ENCODE measurements around the gene PSMA1. TPM values are rescaled to one million over a fixed set of nuclear protein-coding genes. Genes with fewer than 3 reads are reported as not detected.

PSMA1 gene
- total RNA-seq, result 157 and 166 TPM in 2 replicates

DNA sequence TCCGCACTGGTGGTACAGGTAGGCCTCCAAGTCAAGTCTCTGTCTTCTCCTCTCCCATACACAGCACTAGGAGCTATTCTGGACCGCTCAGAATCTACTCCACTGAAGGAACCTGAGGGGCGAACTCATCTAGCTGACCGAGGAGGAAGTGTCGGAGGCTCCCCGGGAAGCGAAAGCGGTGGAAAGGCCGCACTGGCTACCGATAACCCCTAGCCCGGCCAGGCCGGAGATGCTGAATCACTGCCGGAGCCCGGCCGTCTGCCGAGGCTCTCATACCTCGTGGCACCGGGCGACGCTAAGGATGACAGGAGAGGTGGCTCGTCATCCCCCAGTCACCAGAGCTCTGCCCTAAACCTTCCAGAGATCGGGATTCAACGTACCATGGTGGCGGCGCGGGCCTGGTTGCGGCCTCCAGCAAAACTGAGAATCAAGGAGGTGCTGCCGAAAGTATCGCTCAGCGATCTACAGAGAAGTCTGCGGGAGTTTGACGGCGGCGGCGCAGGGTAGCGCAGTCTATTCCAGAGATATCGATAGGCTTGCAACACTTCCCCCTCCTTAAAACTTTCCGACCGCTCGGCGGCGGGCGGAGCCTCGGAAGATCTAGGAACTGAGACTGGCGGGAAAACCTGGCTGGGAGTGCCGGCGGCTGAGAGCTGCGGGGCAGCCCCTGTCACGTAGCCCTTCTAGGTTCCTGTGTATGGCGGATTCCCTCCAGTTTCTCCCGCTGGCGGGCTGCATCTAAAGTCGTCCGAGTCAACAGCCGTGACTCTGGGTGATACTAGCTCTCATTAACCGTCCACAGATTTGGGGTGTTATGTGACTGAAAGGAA is at the start of gene PSMA1:
Gene PSMA1 (minus strand): TSS at position 470 of the 830 bp plus-strand sequence. CDS start 87 bp downstream, at position 383.

GRCh38 chr11:14499560-14500180 is 20.5 kb downstream of the PSMA1 start, which contains the start of gene COPB1:
COPB1 (minus strand) TSS chr11:14499811; CDS start chr11:14498928, 883 bp downstream.

Small RNA genes within 50 kb of the gene (small RNA-seq; reads per million reads assigned to genes)
- not detected for gene RNU7-49P

Other genes with a start within 250 kb of the PSMA1 start
- gene RRAS2, start 161.2 kb downstream of the PSMA1 start, total RNA-seq, result 109 and 114 TPM in 2 replicates
- gene COPB1, start 20.6 kb downstream of the PSMA1 start, total RNA-seq, result 222 and 266 TPM in 2 replicates
- 0.29 and 0.33 TPM in 2 replicates for gene PDE3B, start 123.4 kb upstream of the PSMA1 start, total RNA-seq

All from vein endothelial cell (primary cell).